H1 (cell line): ENCODE measurements around the gene ZNF423. TPM values are rescaled to one million over a fixed set of nuclear protein-coding genes. Genes with fewer than 3 reads are reported as not detected.

ENCODE experiments used
- CTCF ChIA-PET: fragments of 300-600 bp; sonication (Branson Sonifier 250); formaldehyde crosslinking; loops from one replicate; lab custom pipeline; 2021; ENCODE audit not compliant: partially characterized antibody; lab: Charles Lee
- POLR2A ChIA-PET: fragments of 300-600 bp; sonication (Branson Sonifier 250); formaldehyde crosslinking; loops from one replicate; lab custom pipeline; 2021; ENCODE audit warnings: inconsistent platforms; ENCODE audit not compliant: partially characterized antibody; lab: Charles Lee
- DNase-seq, 2 experiments: peaks; one replicate each; pipeline versions ENCODE4 v3.0.0 to v3.0.0-alpha.2; 2010 to 2022; ENCODE audit warnings: low spot score in 2 of 2, low read depth in 1 of 2, mixed read lengths in 1 of 2
- FAIRE-seq: peaks from 2 replicates; lab custom pipeline; 2011; peaks lifted over from hg19 to GRCh38; lab: Jason Lieb, UNC
- H2AFZ ChIP-seq: 2 replicates; pipeline ENCODE4 v1.8.1; 2012; ENCODE audit warnings: low read length, inconsistent platforms
- H2AK5ac ChIP-seq: 2 replicates; pipeline ENCODE4 v1.6.1; 2013; ENCODE audit warnings: low read depth, low read length
- H2BK120ac ChIP-seq: replicated peaks from 2 replicates; pipeline ENCODE3; 2013; ENCODE audit warnings: low read depth, low read length, inconsistent platforms
- H2BK12ac ChIP-seq: 2 replicates; pipeline ENCODE4 v1.6.1; 2013; ENCODE audit warnings: low read depth, low read length
- H2BK15ac ChIP-seq: 2 replicates; pipeline ENCODE4 v1.6.1; 2013; ENCODE audit warnings: low read length
- H2BK20ac ChIP-seq: 2 replicates; pipeline ENCODE4 v1.6.1; 2013; ENCODE audit warnings: low read length
- H2BK5ac ChIP-seq: 2 replicates; pipeline ENCODE4 v1.6.1; 2013; ENCODE audit warnings: low read depth, low read length
- H3K14ac ChIP-seq: 2 replicates; pipeline ENCODE4 v1.6.1; 2013; ENCODE audit warnings: inconsistent platforms; ENCODE audit not compliant: insufficient read length
- H3K18ac ChIP-seq: 2 replicates; pipeline ENCODE4 v1.6.1; 2013; ENCODE audit warnings: low read length; ENCODE audit errors: extremely low read depth
- H3K23ac ChIP-seq: 2 replicates; pipeline ENCODE4 v1.6.1; 2013; ENCODE audit warnings: inconsistent platforms; ENCODE audit not compliant: insufficient read length
- H3K23me2 ChIP-seq: 2 replicates; pipeline ENCODE4 v1.6.1; 2013; ENCODE audit warnings: low read depth, low read length
- H3K27ac ChIP-seq: 2 replicates; pipeline ENCODE4 v1.6.1; 2011; ENCODE audit warnings: low read depth, low read length, inconsistent platforms
- H3K27me3 ChIP-seq, 4 experiments: replicated peaks in 1 of 4; 1 replicate in 1 of 4; 2 replicates in 3 of 4; pipeline versions ENCODE4 v1.6.1 to v1.8.1; 2011 to 2013; ENCODE audit warnings: low read length in 3 of 4, mild to moderate bottlenecking in 3 of 4, inconsistent platforms in 2 of 4, mixed read lengths in 2 of 4, moderate library complexity in 1 of 4; ENCODE audit not compliant: control insufficient read depth in 3 of 4, insufficient read depth in 3 of 4; ENCODE audit errors: extremely low read depth in 1 of 4
- H3K36me3 ChIP-seq, 4 experiments: 2 replicates each; pipeline versions ENCODE4 v1.6.1 to v1.8.1; 2011 to 2013; ENCODE audit warnings: mild to moderate bottlenecking in 4 of 4, low read length in 3 of 4, moderate library complexity in 2 of 4, control low read depth in 1 of 4, inconsistent platforms in 1 of 4; ENCODE audit not compliant: insufficient read depth in 4 of 4, control insufficient read depth in 2 of 4
- H3K4ac ChIP-seq: replicated peaks from 2 replicates; pipeline ENCODE3; 2013; ENCODE audit warnings: low read length, low read depth, mixed read lengths, inconsistent platforms; ENCODE audit not compliant: insufficient read length
- H3K4me1 ChIP-seq, 4 experiments: replicated peaks in 1 of 4; 1 replicate in 1 of 4; 2 replicates in 3 of 4; pipeline versions ENCODE4 v1.6.1 to v1.8.1; 2011 to 2013; ENCODE audit warnings: low read length in 3 of 4, inconsistent platforms in 2 of 4, mixed read lengths in 1 of 4; ENCODE audit not compliant: insufficient read depth in 4 of 4, control insufficient read depth in 3 of 4
- H3K4me2 ChIP-seq, 2 experiments: 2 replicates each; pipeline versions ENCODE4 v1.6.1 to v1.8.1; 2011 to 2013; ENCODE audit warnings: low read depth in 2 of 2, low read length in 2 of 2, control low read depth in 1 of 2, inconsistent platforms in 1 of 2, mild to moderate bottlenecking in 1 of 2; ENCODE audit not compliant: insufficient read depth in 1 of 2
- H3K4me3 ChIP-seq, 4 experiments: fragments of 200-600, 300-600 bp in 1 of 4; sonication (generic), shearing (Covaris generic), sonication (Bioruptor Twin) in 1 of 4; 2 replicates each; pipeline versions ENCODE4 v1.5.1 to v1.8.1; 2011 to 2016; ENCODE audit warnings: low read length in 4 of 4, low read depth in 3 of 4, control low read depth in 2 of 4, inconsistent platforms in 2 of 4, mild to moderate bottlenecking in 2 of 4, mixed read lengths in 1 of 4, moderate library complexity in 1 of 4; ENCODE audit not compliant: insufficient read depth in 2 of 4; ENCODE audit errors: extremely low read depth in 1 of 4
- H3K56ac ChIP-seq: replicated peaks from 2 replicates; pipeline ENCODE3; 2013; ENCODE audit warnings: low read depth, mild to moderate bottlenecking, mixed read lengths, low read length, inconsistent platforms; ENCODE audit not compliant: insufficient read length
- H3K79me1 ChIP-seq: 2 replicates; pipeline ENCODE4 v1.6.1; 2013; ENCODE audit warnings: low read depth, low read length, control low read depth
- H3K79me2 ChIP-seq, 2 experiments: 2 replicates each; pipeline versions ENCODE4 v1.6.1 to v1.8.1; 2012 to 2013; ENCODE audit warnings: low read length in 2 of 2, mild to moderate bottlenecking in 2 of 2, inconsistent platforms in 1 of 2; ENCODE audit not compliant: insufficient read depth in 2 of 2, control insufficient read depth in 1 of 2
- H3K9ac ChIP-seq, 4 experiments: replicated peaks in 1 of 4; 1 replicate in 1 of 4; 2 replicates in 3 of 4; pipeline versions ENCODE4 v1.6.1 to v1.8.1; 2011 to 2013; ENCODE audit warnings: low read depth in 3 of 4, low read length in 3 of 4, control low read depth in 2 of 4, mild to moderate bottlenecking in 2 of 4, moderate library complexity in 2 of 4, inconsistent platforms in 1 of 4; ENCODE audit errors: extremely low read depth in 1 of 4
- H3K9me3 ChIP-seq, 2 experiments: 2 replicates each; pipeline versions ENCODE4 v1.6.1 to v1.8.1; 2012 to 2013; ENCODE audit warnings: mild to moderate bottlenecking in 2 of 2, moderate library complexity in 2 of 2, control low read depth in 1 of 2, inconsistent platforms in 1 of 2, low read depth in 1 of 2, low read length in 1 of 2, mixed read lengths in 1 of 2; ENCODE audit not compliant: insufficient read depth in 2 of 2
- H4K20me1 ChIP-seq, 2 experiments: replicated peaks in 1 of 2; 2 replicates each; pipeline versions ENCODE3 to v1.8.1; 2011 to 2013; ENCODE audit warnings: inconsistent platforms in 2 of 2, low read length in 2 of 2, mild to moderate bottlenecking in 1 of 2; ENCODE audit not compliant: insufficient read depth in 2 of 2, control insufficient read depth in 1 of 2
- H4K5ac ChIP-seq: 2 replicates; pipeline ENCODE4 v1.6.1; 2013; ENCODE audit warnings: low read length, low read depth, mixed read lengths, inconsistent platforms; ENCODE audit not compliant: insufficient read length
- H4K8ac ChIP-seq: 2 replicates; pipeline ENCODE4 v1.8.0; 2013; ENCODE audit warnings: mild to moderate bottlenecking, moderate library complexity, low read length, inconsistent platforms; ENCODE audit not compliant: insufficient read depth; ENCODE audit errors: extremely low read depth
- H4K91ac ChIP-seq: replicated peaks from 2 replicates; pipeline ENCODE3; 2013; ENCODE audit warnings: low read length, mixed read lengths, inconsistent platforms; ENCODE audit not compliant: insufficient read length
- ASH2L ChIP-seq: fragments of 200-600, 300-600 bp; sonication (generic); IDR thresholded peaks from one replicate; pipeline ENCODE4 v1.7.1; 2017; ENCODE audit warnings: low read length
- ATF3 ChIP-seq: IDR thresholded peaks from 2 replicates; pipeline ENCODE4 v1.6.1; 2011; ENCODE audit warnings: low read depth, mild to moderate bottlenecking, low read length; ENCODE audit not compliant: insufficient read depth
- BRCA1 ChIP-seq: IDR thresholded peaks from 2 replicates; pipeline ENCODE4 v1.6.1; 2012; ENCODE audit warnings: low read depth, low read length, improper control_type of control experiment
- CBX5 ChIP-seq: fragments of 300-800, 300-1000 bp; sonication (generic); IDR thresholded peaks from 2 replicates; pipeline ENCODE4 v1.7.1; 2016; ENCODE audit warnings: antibody characterized with exemption, low read length, low read depth
- CBX8 ChIP-seq: fragments of 300-800, 300-1000 bp; sonication (generic); IDR thresholded peaks from 2 replicates; pipeline ENCODE4 v1.7.1; 2016; ENCODE audit warnings: low read depth, low read length, borderline replicate concordance
- CHD1 ChIP-seq: IDR thresholded peaks from 2 replicates; pipeline ENCODE4 v1.6.1; 2012; ENCODE audit warnings: low read depth, low read length, improper control_type of control experiment
- GABPA ChIP-seq: IDR thresholded peaks from 2 replicates; pipeline ENCODE4 v1.6.1; 2011; ENCODE audit warnings: mild to moderate bottlenecking, low read length, moderate library complexity, borderline replicate concordance; ENCODE audit not compliant: insufficient read depth
- JUND ChIP-seq: IDR thresholded peaks from 2 replicates; pipeline ENCODE4 v1.6.1; 2011; ENCODE audit warnings: mild to moderate bottlenecking, improper control_type of control experiment, low read length
- NRF1 ChIP-seq: IDR thresholded peaks from 2 replicates; pipeline ENCODE4 v1.6.1; 2011; ENCODE audit warnings: mild to moderate bottlenecking, low read depth, low read length, improper control_type of control experiment
- SIRT6 ChIP-seq: IDR thresholded peaks from one replicate; pipeline ENCODE4 v1.7.1; 2012; ENCODE audit warnings: low read length, inconsistent platforms
- TAF1 ChIP-seq: IDR thresholded peaks from 2 replicates; pipeline ENCODE4 v1.6.1; 2011; ENCODE audit warnings: mild to moderate bottlenecking, low read depth, low read length
- WGBS, 2 experiments: shearing (Covaris generic) in 1 of 2; methylation state at CpG; one replicate each; pipeline versions ENCODE4 v1.1.6 to v1.1.7; 2013 to 2015; ENCODE audit warnings: low lambda C conversion rate in 2 of 2, mixed read lengths in 2 of 2, inconsistent platforms in 1 of 2, low coverage in 1 of 2, missing lambda C conversion rate in 1 of 2; ENCODE audit not compliant: insufficient replicate concordance in 2 of 2, insufficient coverage in 1 of 2, insufficient read length in 1 of 2; ENCODE audit errors: extremely low coverage in 1 of 2, missing lambda C conversion rate in 1 of 2; 5-methylcytosine and 5-hydroxymethylcytosine counted together
- polyA plus RNA-seq, 7 experiments: library from polyadenylated mRNA; depleted of rRNA in 3 of 7; stranded (reverse) in 5 of 7; unstranded in 2 of 7; fragments of >200 nt in 5 of 7; fragments of 200-250 nt in 2 of 7; gene quantifications; 1 replicate in 5 of 7; 2 replicates in 1 of 7; 4 replicates in 1 of 7; pipeline versions ENCODE4 v1.2.1 to v1.2.3, GENCODE V29; 2011 to 2013; ENCODE audit warnings: missing spikeins in 2 of 7, mixed read lengths in 2 of 7
- total RNA-seq: library from RNA; stranded (reverse); fragmentation: NEBNext Ultra II Directional; extraction: Animal tissue kit (Norgen Biotek cat#: 25700); gene quantifications from 2 replicates; pipeline ENCODE4 v1.2.1, GENCODE V29; 2021

Gene ZNF423
- total and polyA plus RNA-seq, 2 of the 8 experiments (the other 6 are each of a cell fraction or from before 2014, with no cell fraction given): 38.2 to 52.3 TPM

- Histone ChIP-seq H2BK20ac (no peak overlapping the region), H3K23ac (no peak overlapping the region), H2BK120ac (no peak overlapping the region), H3K9ac (no peak overlapping the region), H3K18ac (no peak overlapping the region), H3K79me2 (no peaks in the 10 kb centered on the region), H3K79me1 (no peaks in the 10 kb centered on the region), H3K4ac (no peak overlapping the region), H3K4me2 (peak overlapping the region; percentile 14 to 50; a peak in 2 of 4 replicates), H3K9me3 (no peaks in the 10 kb centered on the region), H4K91ac (no peak overlapping the region), H3K56ac (no peak overlapping the region), H2AK5ac (no peak overlapping the region), H2BK12ac (no peak overlapping the region), H4K8ac (no peak overlapping the region), H3K23me2 (0 out of 2 replicates have a peak, but pooled peaks cover 2% of the 10 kb centered on the region), H3K4me1 (peaks cover 0 to 2% (median 0%) of the 10 kb centered on the region in 4 experiments; a peak in 3 of 7 replicates), H3K36me3 (no peaks in the 10 kb centered on the region), H4K5ac (no peak overlapping the region), H4K20me1 (no peaks in the 10 kb centered on the region), H3K27me3 (no peaks in the 10 kb centered on the region; a peak in 2 of 7 replicates), H2BK5ac (no peak overlapping the region), H3K14ac (no peak overlapping the region), H2AFZ (0 out of 2 replicates have a peak overlapping the region, but pooled peaks have one; percentile 22), H3K27ac (no peak overlapping the region), H2BK15ac (peak overlapping the region; percentile 40; the same call in 1 of the 2 replicates), H3K4me3 (peak overlapping the region in 1 of 4 experiments; percentile 50; a peak in 2 of 8 replicates)
- POLR2A ChIA-PET: no interaction called here
- CTCF ChIA-PET: interaction anchor here (1.0 to 1.4 kb wide), 2 partner anchors 43 to 45 kb away, joined by 3 to 4 read pairs; no protein-coding TSS in a partner anchor
- FAIRE-seq (no peak), DNase-seq (no peak)
- 69% methylated on average over 22 of the region's 22 CpGs; no CpG with 5 or more reads in 1 of the 2 experiments for WGBS, 2 experiments
- no peak for TF ChIP-seq GABPA
- TF ChIP-seq TAF1: no peak
- no peak for TF ChIP-seq CBX8
- TF ChIP-seq SIRT6: no peak
- TF ChIP-seq JUND: no peak
- no peak for TF ChIP-seq CBX5
- no peak for TF ChIP-seq ATF3
- TF ChIP-seq ASH2L: no peak
- no peak for TF ChIP-seq CHD1
- no peak for TF ChIP-seq NRF1
- no peak for TF ChIP-seq BRCA1
Measured at GRCh38 chr16:49483651-49484450, 372.1 kb downstream of the ZNF423 start.
